Astrocyte (in vitro differentiated cells and primary cell): ENCODE results near the gene RBFOX2. TPM values are rescaled to one million over a fixed set of nuclear protein-coding genes. Genes with fewer than 3 reads are reported as not detected.

Source experiments
- DNase-seq: peaks from one replicate; pipeline ENCODE4 v3.0.0-alpha.2; 2010; ENCODE audit warnings: low read depth
- FAIRE-seq: peaks from 2 replicates; lab custom pipeline; 2011; peaks lifted over from hg19 to GRCh38; lab: Jason Lieb, UNC
- H2AFZ ChIP-seq: 2 replicates; pipeline ENCODE4 v1.6.0; 2012; ENCODE audit warnings: low read depth, low read length, inconsistent platforms
- H3K27ac ChIP-seq: 2 replicates; pipeline ENCODE4 v1.5.1; 2011; ENCODE audit warnings: low read depth, low read length, inconsistent platforms
- H3K27me3 ChIP-seq: 2 replicates; pipeline ENCODE4 v1.6.0; 2011; ENCODE audit warnings: low read length, inconsistent platforms; ENCODE audit not compliant: insufficient read depth
- H3K36me3 ChIP-seq: 2 replicates; pipeline ENCODE4 v1.5.1; 2011; ENCODE audit warnings: low read length, inconsistent platforms; ENCODE audit not compliant: insufficient read depth
- H3K4me1 ChIP-seq: 2 replicates; pipeline ENCODE4 v1.5.1; 2011; ENCODE audit warnings: low read length, inconsistent platforms; ENCODE audit not compliant: insufficient read depth
- H3K4me2 ChIP-seq: 2 replicates; pipeline ENCODE4 v1.6.0; 2012; ENCODE audit warnings: low read length, inconsistent platforms
- H3K4me3 ChIP-seq: 2 replicates; pipeline ENCODE4 v1.5.1; 2011; ENCODE audit warnings: low read depth, mild to moderate bottlenecking, low read length, inconsistent platforms; ENCODE audit not compliant: insufficient read depth
- H3K79me2 ChIP-seq: 2 replicates; pipeline ENCODE4 v1.6.0; 2012; ENCODE audit warnings: mild to moderate bottlenecking, low read length, inconsistent platforms; ENCODE audit not compliant: insufficient read depth
- H3K9ac ChIP-seq: 2 replicates; pipeline ENCODE4 v1.6.0; 2012; ENCODE audit warnings: mild to moderate bottlenecking, low read length, inconsistent platforms
- H3K9me3 ChIP-seq: 2 replicates; pipeline ENCODE4 v1.5.1; 2012; ENCODE audit warnings: low read depth, mild to moderate bottlenecking, low read length, inconsistent platforms; ENCODE audit not compliant: insufficient read depth
- H4K20me1 ChIP-seq: 2 replicates; pipeline ENCODE4 v1.6.0; 2012; ENCODE audit warnings: low read length, inconsistent platforms; ENCODE audit not compliant: insufficient read depth
- H3K27ac Mint-ChIP-seq: one replicate; pipeline ENCODE4 v1.8.0; 2021; ENCODE audit warnings: mild to moderate bottlenecking, mixed read lengths; ENCODE audit not compliant: unreplicated experiment
- H3K27me3 Mint-ChIP-seq: one replicate; pipeline ENCODE4 v1.8.0; 2021; ENCODE audit warnings: low read depth, mixed read lengths; ENCODE audit not compliant: unreplicated experiment
- H3K36me3 Mint-ChIP-seq: one replicate; pipeline ENCODE4 v1.8.0; 2021; ENCODE audit warnings: low read depth, mixed read lengths; ENCODE audit not compliant: unreplicated experiment
- H3K4me1 Mint-ChIP-seq: one replicate; pipeline ENCODE4 v1.8.0; 2021; ENCODE audit warnings: low read depth, mixed read lengths; ENCODE audit not compliant: unreplicated experiment
- H3K4me3 Mint-ChIP-seq: one replicate; pipeline ENCODE4 v1.8.0; 2021; ENCODE audit warnings: mild to moderate bottlenecking, moderate library complexity, mixed read lengths; ENCODE audit not compliant: unreplicated experiment
- H3K9me3 Mint-ChIP-seq: one replicate; pipeline ENCODE4 v1.8.0; 2021; ENCODE audit warnings: mild to moderate bottlenecking, mixed read lengths; ENCODE audit not compliant: unreplicated experiment
- EZH2 ChIP-seq: IDR thresholded peaks from 2 replicates; pipeline ENCODE4 v1.6.1; 2012; ENCODE audit warnings: mild to moderate bottlenecking, low read length, inconsistent platforms; ENCODE audit not compliant: insufficient read depth
- total RNA-seq: library from RNA; stranded (reverse); gene quantifications from 2 replicates; pipeline ENCODE4 v1.2.1, GENCODE V29; 2021
- TF ChIP-seq, protein P1 (sequence below): IDR thresholded peaks from 2 replicates; pipeline ENCODE4 v1.5.1; 2011; ENCODE audit warnings: low read depth, mild to moderate bottlenecking, inconsistent platforms, low read length, moderate library complexity; ENCODE audit not compliant: insufficient read depth

RBFOX2 gene
- total RNA-seq, 1 donor from 2014 or later, result 169 TPM

DNA sequence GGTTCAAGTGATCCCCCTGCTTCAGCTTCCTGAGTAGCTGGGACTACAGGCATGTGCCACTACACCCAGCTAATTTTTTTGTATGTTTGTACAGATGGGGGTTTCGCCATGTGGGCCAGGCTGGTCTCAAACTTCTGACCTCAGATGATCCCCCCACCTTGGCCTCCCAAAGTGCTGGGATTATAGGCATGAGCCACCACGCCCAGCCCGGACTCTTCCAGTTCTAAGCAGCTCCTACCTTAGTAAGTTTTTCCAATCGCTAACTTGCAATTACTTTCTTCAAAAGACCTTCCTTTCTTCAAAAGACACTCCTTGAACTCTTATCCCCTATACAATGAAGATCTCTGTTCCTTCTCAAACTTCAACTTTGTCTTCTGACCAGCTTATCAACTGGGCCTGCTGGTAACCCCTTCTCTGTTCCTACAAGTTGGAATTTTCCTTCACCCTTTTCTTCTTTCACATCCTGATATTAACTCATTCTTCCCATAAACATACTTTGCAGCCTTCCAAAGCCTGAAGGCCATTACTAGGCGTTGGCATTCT, 25.8 kb downstream of the RBFOX2 start:
- Histone ChIP-seq H2AFZ (no peak overlapping the region), H3K4me1 (peaks cover 8% of the 10 kb centered on the region), H3K9me3 (no peaks in the 10 kb centered on the region), H3K9ac (no peak overlapping the region), H3K27me3 (no peaks in the 10 kb centered on the region), H4K20me1 (peaks cover 46% of the 10 kb centered on the region), H3K4me3 (no peak overlapping the region), H3K27ac (no peak overlapping the region), H3K79me2 (peaks cover 87% of the 10 kb centered on the region), H3K4me2 (no peak overlapping the region), H3K36me3 (no peaks in the 10 kb centered on the region)
- DNase-seq (no peak), FAIRE-seq (no peak)
- Mint-ChIP-seq H3K4me1 (peaks cover 11% of the 10 kb centered on the region), H3K9me3 (no peaks in the 10 kb centered on the region), H3K36me3 (peaks cover 3% of the 10 kb centered on the region), H3K27me3 (no peaks in the 10 kb centered on the region), H3K4me3 (no peak overlapping the region), H3K27ac (no peak overlapping the region)
- no peak for TF ChIP-seq EZH2
- TF ChIP-seq, protein P1, sequence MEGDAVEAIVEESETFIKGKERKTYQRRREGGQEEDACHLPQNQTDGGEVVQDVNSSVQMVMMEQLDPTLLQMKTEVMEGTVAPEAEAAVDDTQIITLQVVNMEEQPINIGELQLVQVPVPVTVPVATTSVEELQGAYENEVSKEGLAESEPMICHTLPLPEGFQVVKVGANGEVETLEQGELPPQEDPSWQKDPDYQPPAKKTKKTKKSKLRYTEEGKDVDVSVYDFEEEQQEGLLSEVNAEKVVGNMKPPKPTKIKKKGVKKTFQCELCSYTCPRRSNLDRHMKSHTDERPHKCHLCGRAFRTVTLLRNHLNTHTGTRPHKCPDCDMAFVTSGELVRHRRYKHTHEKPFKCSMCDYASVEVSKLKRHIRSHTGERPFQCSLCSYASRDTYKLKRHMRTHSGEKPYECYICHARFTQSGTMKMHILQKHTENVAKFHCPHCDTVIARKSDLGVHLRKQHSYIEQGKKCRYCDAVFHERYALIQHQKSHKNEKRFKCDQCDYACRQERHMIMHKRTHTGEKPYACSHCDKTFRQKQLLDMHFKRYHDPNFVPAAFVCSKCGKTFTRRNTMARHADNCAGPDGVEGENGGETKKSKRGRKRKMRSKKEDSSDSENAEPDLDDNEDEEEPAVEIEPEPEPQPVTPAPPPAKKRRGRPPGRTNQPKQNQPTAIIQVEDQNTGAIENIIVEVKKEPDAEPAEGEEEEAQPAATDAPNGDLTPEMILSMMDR, result no peak

DNA sequence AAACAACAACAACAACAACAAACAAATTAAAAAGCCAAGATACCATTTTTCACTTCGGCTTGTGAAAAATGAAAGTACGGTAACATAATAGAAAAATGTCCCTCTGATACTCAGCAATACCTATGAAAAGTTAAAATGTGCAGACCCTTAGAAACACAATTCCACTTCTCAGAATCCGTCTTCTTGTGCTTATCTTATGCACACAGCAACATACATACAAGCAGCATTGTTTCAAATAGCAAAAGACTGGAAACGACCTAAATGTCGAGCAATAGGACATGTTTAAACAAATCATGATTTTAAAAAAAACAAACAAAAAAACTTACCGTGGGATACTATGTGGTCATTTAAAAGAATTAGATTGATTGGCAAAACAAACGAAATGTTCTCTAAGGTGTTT, 26.5 kb downstream of the RBFOX2 start:
- TF ChIP-seq EZH2, result no peak
- TF ChIP-seq, protein P1, result no peak
- Mint-ChIP-seq H3K4me3 (no peak overlapping the region), H3K27ac (no peak overlapping the region), H3K4me1 (peaks cover 15% of the 10 kb centered on the region), H3K27me3 (no peaks in the 10 kb centered on the region), H3K9me3 (no peaks in the 10 kb centered on the region), H3K36me3 (peaks cover 3% of the 10 kb centered on the region)
- Histone ChIP-seq H2AFZ (no peak overlapping the region), H3K27ac (no peak overlapping the region), H3K9ac (no peak overlapping the region), H3K9me3 (no peaks in the 10 kb centered on the region), H3K36me3 (no peaks in the 10 kb centered on the region), H3K4me2 (no peak overlapping the region), H4K20me1 (peaks cover 53% of the 10 kb centered on the region), H3K4me1 (peaks cover 14% of the 10 kb centered on the region), H3K79me2 (peaks cover 87% of the 10 kb centered on the region), H3K4me3 (no peak overlapping the region), H3K27me3 (no peaks in the 10 kb centered on the region)
- DNase-seq, result no peak
- no peak for FAIRE-seq

DNA sequence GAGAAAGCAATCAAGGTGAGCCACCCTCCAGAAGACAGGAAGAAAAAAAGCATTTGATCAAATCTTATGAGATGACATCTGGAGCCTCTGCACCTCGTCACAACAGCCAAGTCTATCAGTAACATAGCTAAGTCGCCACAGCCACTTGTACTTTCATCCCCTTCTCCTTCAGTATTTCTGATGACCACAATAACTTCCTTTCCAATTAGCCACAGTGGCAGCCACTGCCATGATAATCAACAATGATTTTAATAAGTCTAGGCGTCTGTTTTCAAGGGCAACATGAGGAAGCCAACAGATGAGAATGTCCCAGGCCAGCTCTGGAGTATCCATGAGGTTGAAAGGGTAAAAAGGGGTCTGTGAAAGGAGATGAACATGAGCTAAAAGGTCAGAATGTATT, 29.9 kb downstream of the RBFOX2 start:
- Mint-ChIP-seq H3K4me1 (peaks cover 22% of the 10 kb centered on the region), H3K27me3 (no peaks in the 10 kb centered on the region), H3K9me3 (no peaks in the 10 kb centered on the region), H3K36me3 (no peaks in the 10 kb centered on the region), H3K27ac (no peak overlapping the region), H3K4me3 (no peak overlapping the region)
- no peak for DNase-seq
- Histone ChIP-seq H3K9ac (no peak overlapping the region), H3K79me2 (peaks cover 72% of the 10 kb centered on the region), H3K27ac (no peak overlapping the region), H4K20me1 (peaks cover 55% of the 10 kb centered on the region), H3K27me3 (no peaks in the 10 kb centered on the region), H2AFZ (no peak overlapping the region), H3K36me3 (no peaks in the 10 kb centered on the region), H3K9me3 (no peaks in the 10 kb centered on the region), H3K4me3 (no peak overlapping the region), H3K4me2 (no peak overlapping the region), H3K4me1 (peaks cover 26% of the 10 kb centered on the region)
- TF ChIP-seq, protein P1, result no peak
- TF ChIP-seq EZH2, result no peak
- FAIRE-seq, result no peak
